GM12864 (cell line): ENCODE measurements around the gene DIP2C.

Experiments
- DNase-seq: peaks from one replicate; pipeline ENCODE4 v3.0.0-alpha.2; 2011; ENCODE audit warnings: low read depth
- H3K4me3 ChIP-seq: 2 replicates; pipeline ENCODE4 v1.5.1; 2011; ENCODE audit warnings: mild to moderate bottlenecking, low read depth, low read length, control low read depth
- CTCF ChIP-seq: IDR thresholded peaks from 2 replicates; pipeline ENCODE4 v1.5.1; 2011; ENCODE audit warnings: low read depth, mild to moderate bottlenecking, moderate library complexity, low read length, control low read depth, inconsistent platforms; ENCODE audit errors: missing control alignments

Gene DIP2C

GRCh38 chr10:580778-581177, 108.7 kb downstream of the DIP2C start:
- no peak for DNase-seq
- TF ChIP-seq CTCF, result no peak
- H3K4me3 ChIP-seq, result no peak overlapping the region

DNA sequence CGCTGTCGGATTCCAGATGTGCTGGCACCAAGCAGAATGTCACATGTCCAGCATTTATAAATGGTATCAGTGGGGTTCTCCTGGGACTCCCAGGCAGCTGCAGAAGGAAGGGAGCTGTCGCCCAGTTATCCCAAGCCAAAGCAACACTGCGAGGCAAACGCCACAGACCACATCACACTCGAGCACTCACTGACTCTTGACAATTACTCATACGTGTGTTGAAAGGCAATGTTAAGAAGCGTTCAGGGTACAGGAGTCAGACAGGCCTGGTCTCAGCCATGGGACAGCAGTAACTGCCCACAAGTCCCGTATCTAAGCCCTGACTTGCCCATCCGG, 113.4 kb downstream of the DIP2C start:
- H3K4me3 ChIP-seq, result no peak overlapping the region
- no peak for DNase-seq
- no peak for TF ChIP-seq CTCF

DNA sequence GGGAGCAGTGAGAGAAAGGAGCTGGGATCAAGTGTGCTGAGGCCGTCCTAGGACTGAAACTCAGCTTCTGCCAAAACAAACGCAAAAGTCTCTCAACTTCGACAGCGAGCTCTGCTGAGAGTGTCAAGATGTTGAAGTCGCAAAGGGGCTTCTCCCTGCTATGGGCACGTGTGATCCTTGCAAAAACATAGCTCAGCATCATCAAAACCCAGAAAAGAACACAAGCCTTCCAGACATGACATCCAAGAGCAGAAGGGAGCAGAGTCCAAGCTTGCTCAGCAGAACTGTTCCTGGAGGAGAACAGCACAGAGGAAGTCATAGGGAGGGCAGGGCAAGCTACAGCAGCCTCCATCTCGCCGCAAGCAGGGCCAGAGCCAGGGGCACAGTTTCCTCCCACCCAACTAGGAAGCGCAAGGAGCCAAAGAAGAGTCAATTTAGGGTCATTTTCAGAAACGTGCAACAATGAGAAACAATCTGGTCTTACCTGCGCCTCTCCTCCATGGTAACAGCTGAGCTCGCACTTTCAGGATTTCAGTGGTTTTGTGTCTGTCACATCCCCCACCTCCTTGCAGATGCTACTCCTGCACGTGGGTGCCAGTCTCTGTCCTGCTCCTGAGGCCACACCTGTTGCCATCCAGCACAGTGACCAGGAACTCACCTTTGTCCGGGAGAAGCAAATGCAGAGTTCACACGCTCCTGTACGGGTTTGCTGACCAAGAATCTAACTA, 113.9 kb downstream of the DIP2C start:
- TF ChIP-seq CTCF, result no peak
- no peak overlapping the region for H3K4me3 ChIP-seq

DNA sequence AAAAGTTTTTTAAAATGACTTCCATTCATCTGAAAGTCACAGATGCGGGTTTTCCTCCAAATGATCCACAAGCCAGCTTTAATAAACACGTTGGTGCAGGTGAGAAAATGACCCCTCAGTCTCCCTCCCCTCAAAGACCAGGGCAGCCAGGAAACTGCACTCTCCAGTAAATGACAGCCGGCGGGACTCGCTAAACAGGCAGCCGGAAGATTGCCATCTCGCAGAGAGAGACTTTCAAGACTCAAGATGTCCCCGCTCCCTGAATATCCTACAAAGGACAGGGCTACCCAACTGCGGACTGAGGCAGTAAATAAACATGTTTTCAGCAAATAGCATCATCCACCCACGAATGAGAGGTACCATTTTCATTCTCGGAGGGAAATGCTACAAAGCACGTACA, 116.8 kb downstream of the DIP2C start:
- TF ChIP-seq CTCF, result no peak
- no peak for DNase-seq
- H3K4me3 ChIP-seq, result no peak overlapping the region

More for the DNA sequence above, 113.9 kb downstream of the DIP2C start:
- DNase-seq, result no peak

GRCh38 chr10:571688-572451, 117.6 kb downstream of the DIP2C start:
- no peak for TF ChIP-seq CTCF
- no peak for DNase-seq
- H3K4me3 ChIP-seq, result no peak overlapping the region

DNA sequence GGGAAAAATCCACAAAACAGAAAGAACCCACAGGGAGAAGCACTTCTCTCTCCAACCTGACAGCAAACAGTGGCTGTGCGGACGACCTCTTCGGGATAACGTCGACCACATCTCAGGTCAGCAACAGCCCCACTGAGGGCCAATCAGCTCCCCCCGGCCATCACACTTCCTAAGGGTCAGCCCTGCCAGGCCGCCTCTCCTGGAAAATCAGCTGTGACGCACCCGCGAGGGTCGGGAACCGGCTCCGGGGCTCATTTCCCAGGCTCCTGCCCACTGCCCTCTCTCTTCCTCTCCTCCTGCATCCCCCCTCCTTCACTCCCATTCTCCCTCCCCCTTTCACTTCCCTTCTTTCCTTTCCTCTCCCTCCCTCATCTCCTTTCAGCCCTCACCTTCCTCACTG, 118.3 kb downstream of the DIP2C start:
- TF ChIP-seq CTCF, result no peak
- DNase-seq, result no peak
- H3K4me3 ChIP-seq, result no peak overlapping the region

GRCh38 chr10:570628-571163, 118.8 kb downstream of the DIP2C start:
- DNase-seq, result no peak
- H3K4me3 ChIP-seq, result no peak overlapping the region
- TF ChIP-seq CTCF, result no peak
